GM12873 (cell line): ENCODE results near the gene TRIM72.

Source experiments
- TF ChIP-seq, protein P1 (sequence below): IDR thresholded peaks from 2 replicates; pipeline ENCODE4 v1.5.1; 2012; ENCODE audit warnings: low read depth, mild to moderate bottlenecking, moderate library complexity, low read length, control low read depth; ENCODE audit not compliant: insufficient read depth; ENCODE audit errors: missing control alignments

TRIM72 gene

DNA sequence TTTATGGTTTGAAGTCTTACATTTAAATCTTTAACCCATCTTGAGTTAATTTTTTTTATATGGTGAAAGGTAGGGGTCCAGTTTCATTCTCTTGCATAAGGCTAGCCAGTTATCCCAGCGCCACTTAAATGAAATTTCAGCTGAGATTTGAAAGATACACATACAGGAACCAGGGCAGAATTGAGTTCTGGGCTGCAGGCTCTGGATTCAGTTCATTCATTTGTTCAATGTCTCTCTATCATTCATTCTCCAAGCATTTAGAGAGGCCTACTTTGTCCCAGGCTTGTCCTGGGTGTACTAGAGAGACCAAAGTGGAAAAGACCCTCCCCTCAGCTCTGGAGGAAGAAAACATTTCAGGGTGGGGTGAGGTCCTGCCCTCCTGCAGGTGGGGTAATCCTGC, 577 bp upstream of the TRIM72 start:
- TF ChIP-seq, protein P1, sequence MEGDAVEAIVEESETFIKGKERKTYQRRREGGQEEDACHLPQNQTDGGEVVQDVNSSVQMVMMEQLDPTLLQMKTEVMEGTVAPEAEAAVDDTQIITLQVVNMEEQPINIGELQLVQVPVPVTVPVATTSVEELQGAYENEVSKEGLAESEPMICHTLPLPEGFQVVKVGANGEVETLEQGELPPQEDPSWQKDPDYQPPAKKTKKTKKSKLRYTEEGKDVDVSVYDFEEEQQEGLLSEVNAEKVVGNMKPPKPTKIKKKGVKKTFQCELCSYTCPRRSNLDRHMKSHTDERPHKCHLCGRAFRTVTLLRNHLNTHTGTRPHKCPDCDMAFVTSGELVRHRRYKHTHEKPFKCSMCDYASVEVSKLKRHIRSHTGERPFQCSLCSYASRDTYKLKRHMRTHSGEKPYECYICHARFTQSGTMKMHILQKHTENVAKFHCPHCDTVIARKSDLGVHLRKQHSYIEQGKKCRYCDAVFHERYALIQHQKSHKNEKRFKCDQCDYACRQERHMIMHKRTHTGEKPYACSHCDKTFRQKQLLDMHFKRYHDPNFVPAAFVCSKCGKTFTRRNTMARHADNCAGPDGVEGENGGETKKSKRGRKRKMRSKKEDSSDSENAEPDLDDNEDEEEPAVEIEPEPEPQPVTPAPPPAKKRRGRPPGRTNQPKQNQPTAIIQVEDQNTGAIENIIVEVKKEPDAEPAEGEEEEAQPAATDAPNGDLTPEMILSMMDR = no peak

DNA sequence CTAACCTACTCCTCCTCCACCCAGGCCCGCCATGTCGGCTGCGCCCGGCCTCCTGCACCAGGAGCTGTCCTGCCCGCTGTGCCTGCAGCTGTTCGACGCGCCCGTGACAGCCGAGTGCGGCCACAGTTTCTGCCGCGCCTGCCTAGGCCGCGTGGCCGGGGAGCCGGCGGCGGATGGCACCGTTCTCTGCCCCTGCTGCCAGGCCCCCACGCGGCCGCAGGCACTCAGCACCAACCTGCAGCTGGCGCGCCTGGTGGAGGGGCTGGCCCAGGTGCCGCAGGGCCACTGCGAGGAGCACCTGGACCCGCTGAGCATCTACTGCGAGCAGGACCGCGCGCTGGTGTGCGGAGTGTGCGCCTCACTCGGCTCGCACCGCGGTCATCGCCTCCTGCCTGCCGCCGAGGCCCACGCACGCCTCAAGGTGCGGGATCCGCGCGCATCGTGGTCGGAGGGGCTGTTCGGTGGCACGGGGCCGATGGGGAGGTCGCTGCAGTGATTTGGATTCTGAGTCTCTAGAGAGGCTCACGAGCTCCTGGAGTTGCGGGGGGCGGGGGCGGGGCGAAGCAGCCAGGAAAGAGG, 878 bp downstream of the TRIM72 start:
- TF ChIP-seq, protein P1 = peak; percentile 9

DNA sequence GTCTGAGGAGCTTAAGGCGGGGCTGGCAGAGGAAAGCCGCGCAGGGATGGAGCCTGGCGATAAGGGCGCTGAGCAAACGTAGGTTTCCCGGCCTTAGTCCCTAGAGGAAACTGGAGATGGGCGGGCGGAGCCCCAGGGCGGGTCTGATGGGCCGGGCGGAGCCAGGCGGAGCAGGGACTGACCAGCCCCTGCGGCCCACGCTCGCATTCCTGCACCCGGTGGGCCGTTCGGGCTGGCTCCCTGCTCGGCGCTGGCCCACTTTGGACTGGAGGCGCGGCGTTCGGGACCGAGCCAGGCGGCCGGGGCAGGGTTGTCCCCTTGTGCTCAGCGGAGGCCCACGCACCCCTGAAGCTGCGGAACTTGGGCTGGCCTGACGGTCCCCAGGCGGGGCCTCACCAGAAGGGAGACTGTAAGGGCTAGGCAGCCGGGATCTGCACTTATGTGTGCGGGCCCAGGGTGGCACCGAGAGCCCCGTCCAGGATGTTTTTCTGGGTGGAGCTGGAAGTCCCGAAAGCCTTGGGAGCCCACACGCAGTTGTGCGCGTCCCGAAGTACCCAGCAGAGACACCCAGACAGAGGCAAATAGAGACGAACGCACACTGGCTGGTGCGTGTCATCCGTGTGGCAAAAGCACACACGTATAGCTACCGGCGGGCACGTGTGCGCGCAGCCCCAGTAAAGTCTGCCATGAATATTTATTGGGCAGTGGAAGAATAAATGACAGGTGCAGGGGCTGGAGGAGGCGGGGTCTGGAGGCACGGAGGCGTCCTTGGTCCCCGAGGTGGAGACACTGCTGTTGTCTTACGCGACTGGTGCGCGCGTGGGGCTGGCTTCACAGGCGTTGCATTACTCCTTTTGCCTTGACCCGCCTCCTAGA, 1.6 kb downstream of the TRIM72 start:
- TF ChIP-seq, protein P1 = no peak

DNA sequence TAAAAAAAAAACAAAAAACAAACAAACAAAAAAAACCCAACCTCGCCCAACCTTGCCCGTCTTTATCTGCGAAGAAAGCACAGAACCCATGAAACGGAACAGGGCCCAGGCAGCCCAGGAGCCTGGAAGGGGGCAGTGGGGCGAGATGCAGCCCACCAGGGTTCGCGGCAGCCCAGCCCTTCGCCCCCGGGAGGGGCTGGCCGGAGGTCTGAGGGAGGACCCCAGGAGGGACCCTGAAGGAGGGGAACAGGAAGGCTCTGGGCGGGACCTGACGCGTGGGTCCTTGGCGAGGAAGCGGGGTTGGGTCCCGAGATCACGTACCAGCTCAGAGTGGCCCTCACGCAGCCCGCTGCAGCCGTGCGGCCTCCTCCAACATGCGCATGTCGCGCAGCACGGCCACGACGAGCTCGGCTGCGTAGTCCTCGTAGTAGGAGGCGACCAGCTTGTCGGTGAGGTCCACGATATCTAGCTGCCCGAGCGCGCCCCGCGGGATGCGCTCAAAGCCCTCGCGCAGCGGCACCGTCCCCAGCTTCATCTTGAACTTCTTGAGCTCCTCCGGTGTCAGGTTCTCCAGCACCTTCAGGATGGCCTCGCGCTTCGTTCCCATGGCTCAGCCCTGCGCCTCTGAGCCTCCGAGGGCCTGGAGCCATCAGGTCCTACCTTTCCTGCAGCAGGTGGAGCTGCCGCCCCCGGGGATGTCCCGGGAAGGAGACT, 2.7 kb downstream of the TRIM72 start, which contains the start of gene PYDC1:
Gene PYDC1, minus strand, starts transcription at position 714 of the 714 bp plus-strand sequence. Its CDS starts 107 bp downstream, at position 607.
- TF ChIP-seq, protein P1 = no peak

DNA sequence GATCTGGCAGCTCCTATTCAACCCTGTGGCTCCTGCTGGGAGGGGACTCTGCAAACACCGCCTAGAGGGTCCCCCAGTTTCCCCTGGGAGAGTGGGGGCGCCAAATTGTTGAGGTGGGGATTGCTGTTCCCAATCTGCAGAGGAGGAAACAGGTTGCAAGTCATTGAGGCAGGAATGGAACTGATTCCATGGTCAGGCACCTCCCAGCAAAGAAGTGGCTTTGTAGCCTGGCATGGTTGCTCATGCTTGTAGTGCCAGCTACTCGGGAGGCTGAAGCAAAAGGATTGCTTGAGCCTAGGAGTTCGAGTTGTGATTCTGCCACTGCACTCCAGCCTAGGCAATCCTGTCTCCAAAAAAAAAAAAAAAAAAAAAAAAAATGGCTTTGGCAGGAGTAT, 3.2 kb downstream of the TRIM72 start:
- TF ChIP-seq, protein P1 = no peak

DNA sequence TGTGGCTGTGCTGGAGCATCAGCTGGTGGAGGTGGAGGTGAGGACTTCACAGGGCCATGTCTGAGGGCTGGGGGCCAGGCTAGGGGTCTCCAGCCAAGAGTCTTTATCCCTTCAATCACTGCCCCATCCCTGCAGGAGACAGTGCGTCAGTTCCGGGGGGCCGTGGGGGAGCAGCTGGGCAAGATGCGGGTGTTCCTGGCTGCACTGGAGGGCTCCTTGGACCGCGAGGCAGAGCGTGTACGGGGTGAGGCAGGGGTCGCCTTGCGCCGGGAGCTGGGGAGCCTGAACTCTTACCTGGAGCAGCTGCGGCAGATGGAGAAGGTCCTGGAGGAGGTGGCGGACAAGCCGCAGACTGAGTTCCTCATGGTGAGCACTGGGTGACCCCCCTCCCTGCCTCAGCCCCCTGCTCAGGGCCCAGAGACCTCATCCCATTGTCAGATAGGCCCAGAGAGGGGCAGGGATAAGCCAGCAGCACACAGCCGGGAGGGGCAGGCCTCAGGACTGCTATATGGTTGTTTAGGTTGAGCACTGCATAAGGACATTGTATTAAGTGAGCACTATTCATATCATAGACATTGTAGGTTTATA, 5.3 kb downstream of the TRIM72 start:
- TF ChIP-seq, protein P1 = no peak
